HEK293 (cell line): ENCODE measurements around the gene SYTL2.

ENCODE experiments used
- CTCF ChIA-PET: fragments of 350-600 bp; formaldehyde crosslinking; extraction: SDS; loops from one replicate; lab custom pipeline; 2021; ENCODE audit warnings: antibody characterized with exemption; lab: Yijun Ruan, JAX
- POLR2A ChIA-PET: fragments of 300-600 bp; formaldehyde crosslinking; extraction: SDS; loops from one replicate; lab custom pipeline; 2020; ENCODE audit warnings: antibody characterized with exemption, inconsistent platforms; lab: Yijun Ruan, JAX
- H3K27ac ChIP-seq: fragments of 200-500 bp; sonication (Bioruptor generic); 2 replicates; pipeline ENCODE4 v1.5.1; 2014; ENCODE audit warnings: low read depth, low read length, control low read depth, inconsistent platforms; ENCODE audit errors: extremely low read depth
- H3K36me3 ChIP-seq, 2 experiments: fragments of 200-500 bp in 1 of 2; sonication (Bioruptor generic) in 1 of 2; 1 replicate in 1 of 2; 2 replicates in 1 of 2; pipeline ENCODE4 v1.5.1; 2014 to 2017; ENCODE audit warnings: inconsistent platforms in 2 of 2, low read length in 2 of 2; ENCODE audit not compliant: control insufficient read depth in 2 of 2, insufficient read depth in 1 of 2
- H3K4me1 ChIP-seq: fragments of 200-500 bp; sonication (Bioruptor generic); 2 replicates; pipeline ENCODE4 v1.5.1; 2014; ENCODE audit warnings: mild to moderate bottlenecking, low read length, inconsistent platforms; ENCODE audit not compliant: control insufficient read depth, insufficient read depth
- H3K4me3 ChIP-seq: 2 replicates; pipeline ENCODE4 v1.5.1; 2011; ENCODE audit warnings: low read depth, mild to moderate bottlenecking, control low read depth, low read length, moderate library complexity
- H3K9me3 ChIP-seq: fragments of 200-500 bp; sonication (Bioruptor generic); 2 replicates; pipeline ENCODE4 v1.5.1; 2014; ENCODE audit warnings: low read depth, low read length, inconsistent platforms; ENCODE audit not compliant: control insufficient read depth, insufficient read depth
- GLI4 ChIP-seq: fragments of 450-650 bp; formaldehyde crosslinking; IDR thresholded peaks from 2 replicates; pipeline ENCODE4 v1.5.1; 2016; ENCODE audit warnings: missing biosample characterization, missing genetic modification characterization
- HOXC10 ChIP-seq: sonication (generic); formaldehyde crosslinking; IDR thresholded peaks from 2 replicates; pipeline ENCODE4 v1.8.1; 2023; ENCODE audit warnings: mild to moderate bottlenecking, missing genetic modification reagents
- OSR2 ChIP-seq: fragments of 450-650 bp; formaldehyde crosslinking; IDR thresholded peaks from 2 replicates; pipeline ENCODE4 v1.5.1; 2016; ENCODE audit warnings: missing biosample characterization, missing genetic modification characterization
- RBAK ChIP-seq: fragments of 450-650 bp; formaldehyde crosslinking; IDR thresholded peaks from 2 replicates; pipeline ENCODE4 v1.5.1; 2016; ENCODE audit warnings: missing biosample characterization, missing genetic modification characterization
- ZBTB6 ChIP-seq: fragments of 450-650 bp; formaldehyde crosslinking; IDR thresholded peaks from 2 replicates; pipeline ENCODE4 v1.5.1; 2017; ENCODE audit warnings: missing biosample characterization, missing genetic modification characterization
- ZBTB7A ChIP-seq: fragments of 450-650 bp; formaldehyde crosslinking; IDR thresholded peaks from 2 replicates; pipeline ENCODE4 v1.5.1; 2016; ENCODE audit warnings: low read depth, missing biosample characterization, missing genetic modification characterization
- ZNF146 ChIP-seq: fragments of 450-650 bp; formaldehyde crosslinking; IDR thresholded peaks from 2 replicates; pipeline ENCODE4 v1.5.1; 2016; ENCODE audit warnings: missing biosample characterization, missing genetic modification characterization
- ZNF16 ChIP-seq: fragments of 450-650 bp; formaldehyde crosslinking; IDR thresholded peaks from 2 replicates; pipeline ENCODE4 v1.5.1; 2016; ENCODE audit warnings: low read depth, missing biosample characterization, missing genetic modification characterization
- ZNF223 ChIP-seq: fragments of 450-650 bp; formaldehyde crosslinking; IDR thresholded peaks from 2 replicates; pipeline ENCODE4 v1.5.1; 2016; ENCODE audit warnings: missing biosample characterization, missing genetic modification characterization
- ZNF23 ChIP-seq: fragments of 450-650 bp; formaldehyde crosslinking; IDR thresholded peaks from 2 replicates; pipeline ENCODE4 v1.5.1; 2016; ENCODE audit warnings: missing biosample characterization, missing genetic modification characterization, borderline replicate concordance
- ZNF239 ChIP-seq: fragments of 450-650 bp; formaldehyde crosslinking; IDR thresholded peaks from 2 replicates; pipeline ENCODE4 v1.5.1; 2016; ENCODE audit warnings: missing biosample characterization, missing genetic modification characterization
- ZNF350 ChIP-seq: fragments of 450-650 bp; formaldehyde crosslinking; IDR thresholded peaks from 2 replicates; pipeline ENCODE4 v1.5.0; 2017; ENCODE audit warnings: missing biosample characterization, mild to moderate bottlenecking, missing genetic modification characterization
- ZNF354C ChIP-seq: fragments of 450-650 bp; formaldehyde crosslinking; IDR thresholded peaks from 2 replicates; pipeline ENCODE4 v1.5.1; 2016; ENCODE audit warnings: missing biosample characterization, missing genetic modification characterization, low read depth, borderline replicate concordance
- ZNF366 ChIP-seq: fragments of 450-650 bp; formaldehyde crosslinking; conservative IDR thresholded peaks from 2 replicates; pipeline ENCODE4 v1.5.1; 2016; ENCODE audit warnings: missing biosample characterization, missing genetic modification characterization
- ZNF37A ChIP-seq: fragments of 450-650 bp; IDR thresholded peaks from 2 replicates; pipeline ENCODE4 v1.5.1; 2018; ENCODE audit warnings: missing biosample characterization, missing genetic modification characterization
- ZNF394 ChIP-seq: fragments of 450-650 bp; formaldehyde crosslinking; IDR thresholded peaks from 2 replicates; pipeline ENCODE4 v1.5.1; 2016; ENCODE audit warnings: missing biosample characterization, missing genetic modification characterization, mild to moderate bottlenecking, moderate library complexity, borderline replicate concordance
- ZNF561 ChIP-seq: fragments of 450-650 bp; IDR thresholded peaks from 2 replicates; pipeline ENCODE4 v1.5.1; 2018; ENCODE audit warnings: missing biosample characterization, missing genetic modification characterization, borderline replicate concordance
- ZNF664 ChIP-seq: fragments of 450-650 bp; formaldehyde crosslinking; IDR thresholded peaks from 2 replicates; pipeline ENCODE4 v1.5.1; 2016; ENCODE audit warnings: missing biosample characterization, missing genetic modification characterization
- ZNF701 ChIP-seq: fragments of 450-650 bp; formaldehyde crosslinking; IDR thresholded peaks from 2 replicates; pipeline ENCODE4 v1.5.1; 2016; ENCODE audit warnings: missing biosample characterization, missing genetic modification characterization
- ZNF707 ChIP-seq: fragments of 450-650 bp; formaldehyde crosslinking; IDR thresholded peaks from 2 replicates; pipeline ENCODE4 v1.5.1; 2016; ENCODE audit warnings: missing biosample characterization, missing genetic modification characterization
- ZSCAN16 ChIP-seq: fragments of 450-650 bp; formaldehyde crosslinking; IDR thresholded peaks from 2 replicates; pipeline ENCODE4 v1.5.1; 2016; ENCODE audit warnings: missing biosample characterization, missing genetic modification characterization
- TF ChIP-seq, protein P1 (sequence below): fragments of 450-650 bp; formaldehyde crosslinking; IDR thresholded peaks from 2 replicates; pipeline ENCODE4 v1.5.1; 2016; ENCODE audit warnings: missing biosample characterization, missing genetic modification characterization, low read depth
- TF ChIP-seq, protein P2 (sequence below): fragments of 450-650 bp; formaldehyde crosslinking; IDR thresholded peaks from 2 replicates; pipeline ENCODE4 v1.5.1; 2016; ENCODE audit warnings: missing biosample characterization, missing genetic modification characterization
- TF ChIP-seq, protein P3 (sequence below): fragments of 450-650 bp; formaldehyde crosslinking; IDR thresholded peaks from 2 replicates; pipeline ENCODE4 v1.5.1; 2016; ENCODE audit warnings: missing biosample characterization, missing genetic modification characterization

The SYTL2 gene

GRCh38 chr11:85767246-85767945 is 43.5 kb downstream of the SYTL2 start:
- H3K4me1 ChIP-seq, result no peaks in the 10 kb centered on the region
- no peaks in the 10 kb centered on the region for H3K36me3 ChIP-seq
- ChIA-PET POLR2A (no interaction called here), CTCF (interaction anchor here (0.6 kb wide), 1 partner anchor 26 kb away, joined by 4 read pairs; no protein-coding TSS in a partner anchor)
- no peak overlapping the region for H3K4me3 ChIP-seq
- H3K9me3 ChIP-seq, result no peaks in the 10 kb centered on the region
- no peak for TF ChIP-seq ZNF239 (tag by site-specific recombination)
- TF ChIP-seq ZBTB6 (tag by site-specific recombination), result no peak
- TF ChIP-seq ZSCAN16 (tag by site-specific recombination), result no peak
- TF ChIP-seq, protein P1, sequence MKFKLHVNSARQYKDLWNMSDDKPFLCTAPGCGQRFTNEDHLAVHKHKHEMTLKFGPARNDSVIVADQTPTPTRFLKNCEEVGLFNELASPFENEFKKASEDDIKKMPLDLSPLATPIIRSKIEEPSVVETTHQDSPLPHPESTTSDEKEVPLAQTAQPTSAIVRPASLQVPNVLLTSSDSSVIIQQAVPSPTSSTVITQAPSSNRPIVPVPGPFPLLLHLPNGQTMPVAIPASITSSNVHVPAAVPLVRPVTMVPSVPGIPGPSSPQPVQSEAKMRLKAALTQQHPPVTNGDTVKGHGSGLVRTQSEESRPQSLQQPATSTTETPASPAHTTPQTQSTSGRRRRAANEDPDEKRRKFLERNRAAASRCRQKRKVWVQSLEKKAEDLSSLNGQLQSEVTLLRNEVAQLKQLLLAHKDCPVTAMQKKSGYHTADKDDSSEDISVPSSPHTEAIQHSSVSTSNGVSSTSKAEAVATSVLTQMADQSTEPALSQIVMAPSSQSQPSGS, result no peak
- TF ChIP-seq ZNF37A (tag by site-specific recombination), result no peak
- TF ChIP-seq ZNF561 (tag by site-specific recombination), result no peak
- TF ChIP-seq, protein P2, sequence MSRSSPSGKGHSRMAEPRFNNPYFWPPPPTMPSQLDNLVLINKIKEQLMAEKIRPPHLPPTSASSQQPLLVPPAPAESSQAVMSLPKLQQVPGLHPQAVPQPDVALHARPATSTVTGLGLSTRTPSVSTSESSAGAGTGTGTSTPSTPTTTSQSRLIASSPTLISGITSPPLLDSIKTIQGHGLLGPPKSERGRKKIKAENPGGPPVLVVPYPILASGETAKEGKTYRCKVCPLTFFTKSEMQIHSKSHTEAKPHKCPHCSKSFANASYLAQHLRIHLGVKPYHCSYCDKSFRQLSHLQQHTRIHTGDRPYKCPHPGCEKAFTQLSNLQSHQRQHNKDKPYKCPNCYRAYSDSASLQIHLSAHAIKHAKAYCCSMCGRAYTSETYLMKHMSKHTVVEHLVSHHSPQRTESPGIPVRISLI (tag by site-specific recombination), result no peak
- no peak for TF ChIP-seq ZNF23 (tag by site-specific recombination)
- TF ChIP-seq HOXC10 (CRISPR knock-in tag), result no peak
- TF ChIP-seq, protein P3, sequence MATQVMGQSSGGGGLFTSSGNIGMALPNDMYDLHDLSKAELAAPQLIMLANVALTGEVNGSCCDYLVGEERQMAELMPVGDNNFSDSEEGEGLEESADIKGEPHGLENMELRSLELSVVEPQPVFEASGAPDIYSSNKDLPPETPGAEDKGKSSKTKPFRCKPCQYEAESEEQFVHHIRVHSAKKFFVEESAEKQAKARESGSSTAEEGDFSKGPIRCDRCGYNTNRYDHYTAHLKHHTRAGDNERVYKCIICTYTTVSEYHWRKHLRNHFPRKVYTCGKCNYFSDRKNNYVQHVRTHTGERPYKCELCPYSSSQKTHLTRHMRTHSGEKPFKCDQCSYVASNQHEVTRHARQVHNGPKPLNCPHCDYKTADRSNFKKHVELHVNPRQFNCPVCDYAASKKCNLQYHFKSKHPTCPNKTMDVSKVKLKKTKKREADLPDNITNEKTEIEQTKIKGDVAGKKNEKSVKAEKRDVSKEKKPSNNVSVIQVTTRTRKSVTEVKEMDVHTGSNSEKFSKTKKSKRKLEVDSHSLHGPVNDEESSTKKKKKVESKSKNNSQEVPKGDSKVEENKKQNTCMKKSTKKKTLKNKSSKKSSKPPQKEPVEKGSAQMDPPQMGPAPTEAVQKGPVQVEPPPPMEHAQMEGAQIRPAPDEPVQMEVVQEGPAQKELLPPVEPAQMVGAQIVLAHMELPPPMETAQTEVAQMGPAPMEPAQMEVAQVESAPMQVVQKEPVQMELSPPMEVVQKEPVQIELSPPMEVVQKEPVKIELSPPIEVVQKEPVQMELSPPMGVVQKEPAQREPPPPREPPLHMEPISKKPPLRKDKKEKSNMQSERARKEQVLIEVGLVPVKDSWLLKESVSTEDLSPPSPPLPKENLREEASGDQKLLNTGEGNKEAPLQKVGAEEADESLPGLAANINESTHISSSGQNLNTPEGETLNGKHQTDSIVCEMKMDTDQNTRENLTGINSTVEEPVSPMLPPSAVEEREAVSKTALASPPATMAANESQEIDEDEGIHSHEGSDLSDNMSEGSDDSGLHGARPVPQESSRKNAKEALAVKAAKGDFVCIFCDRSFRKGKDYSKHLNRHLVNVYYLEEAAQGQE (tag by site-specific recombination), result no peak
- TF ChIP-seq ZNF350 (tag by site-specific recombination), result no peak
- no peak for TF ChIP-seq ZBTB7A
- TF ChIP-seq ZNF701, result no peak
- TF ChIP-seq, all 188 proteins: peak for 0
- no peak overlapping the region for H3K27ac ChIP-seq

DNA sequence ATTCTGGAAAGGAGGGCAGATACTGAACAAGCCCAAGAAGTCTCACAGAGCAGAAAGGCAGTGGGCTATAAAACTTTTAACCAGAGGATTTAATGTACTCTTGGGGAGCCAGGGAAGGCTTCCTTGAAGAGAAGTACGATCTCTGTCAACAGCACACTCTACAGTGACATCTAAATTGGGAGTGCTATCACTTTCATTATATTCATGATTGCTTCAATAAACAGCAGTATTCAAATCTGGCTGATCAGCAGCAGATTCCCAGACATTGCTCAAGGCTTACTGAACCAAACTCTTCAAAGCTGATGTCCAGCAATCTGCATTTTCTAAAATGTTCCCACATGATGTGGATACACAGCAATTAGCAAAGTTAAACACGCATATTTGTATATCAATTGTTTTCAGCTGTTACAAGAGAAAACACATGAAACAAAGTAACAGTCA is 44.2 kb downstream of the SYTL2 start:
- H3K4me3 ChIP-seq, result no peak overlapping the region
- POLR2A ChIA-PET, result no interaction called here
- H3K36me3 ChIP-seq, result no peaks in the 10 kb centered on the region
- CTCF ChIA-PET, result interaction anchor here (0.6 kb wide), 1 partner anchor 26 kb away, joined by 4 read pairs; no protein-coding TSS in a partner anchor
- H3K27ac ChIP-seq, result no peak overlapping the region
- H3K4me1 ChIP-seq, result no peaks in the 10 kb centered on the region
- no peaks in the 10 kb centered on the region for H3K9me3 ChIP-seq
- TF ChIP-seq ZNF223, result no peak
- TF ChIP-seq ZNF16 (tag by site-specific recombination), result no peak
- TF ChIP-seq ZNF146 (tag by site-specific recombination), result no peak
- no peak for TF ChIP-seq ZNF707 (tag by site-specific recombination)
- TF ChIP-seq ZNF354C, result no peak
- TF ChIP-seq OSR2, result no peak
- no peak for TF ChIP-seq ZNF394 (tag by site-specific recombination)
- TF ChIP-seq ZBTB6 (tag by site-specific recombination), result no peak
- no peak for TF ChIP-seq ZNF366 (tag by site-specific recombination)
- TF ChIP-seq RBAK (tag by site-specific recombination), result no peak
- TF ChIP-seq GLI4, result no peak
- TF ChIP-seq ZNF664 (tag by site-specific recombination), result no peak
